SK-N-SH (cell line): ENCODE measurements around the gene SLC24A4.

Experiments
- ELF1 ChIP-seq: IDR thresholded peaks from 2 replicates; pipeline ENCODE4 v1.4.0; 2012
- EZH2phosphoT487 ChIP-seq: fragments of 200-600 bp; sonication (generic); IDR thresholded peaks from 2 replicates; pipeline ENCODE4 v1.6.1; 2017; ENCODE audit warnings: low read depth, mixed run types, mild to moderate bottlenecking, antibody characterized with exemption, moderate library complexity, borderline replicate concordance
- RAD21 ChIP-seq: IDR thresholded peaks from 2 replicates; pipeline ENCODE4 v1.6.1; 2012; ENCODE audit warnings: mild to moderate bottlenecking, low read length
- TEAD4 ChIP-seq: IDR thresholded peaks from 2 replicates; pipeline ENCODE4 v1.4.0; 2012; ENCODE audit warnings: mild to moderate bottlenecking, borderline replicate concordance; ENCODE audit not compliant: insufficient read depth
- YY1 ChIP-seq: IDR thresholded peaks from 2 replicates; pipeline ENCODE4 v1.4.0; 2012; ENCODE audit warnings: low read depth, mild to moderate bottlenecking
- TF ChIP-seq, protein P1 (sequence below): fragments of 200-600 bp; sonication (generic); IDR thresholded peaks from 2 replicates; pipeline ENCODE4 v1.6.1; 2017; ENCODE audit warnings: antibody characterized with exemption, mild to moderate bottlenecking, moderate library complexity
- TF ChIP-seq, protein P2 (sequence below): fragments of 150-350 bp; IDR thresholded peaks from 2 replicates; pipeline ENCODE4 v1.6.1; 2017; ENCODE audit warnings: antibody characterized with exemption, low read length, low read depth, borderline replicate concordance
- TF ChIP-seq, protein P3 (sequence below): IDR thresholded peaks from 2 replicates; pipeline ENCODE4 v1.4.0; 2012; ENCODE audit warnings: low read depth

DNA sequence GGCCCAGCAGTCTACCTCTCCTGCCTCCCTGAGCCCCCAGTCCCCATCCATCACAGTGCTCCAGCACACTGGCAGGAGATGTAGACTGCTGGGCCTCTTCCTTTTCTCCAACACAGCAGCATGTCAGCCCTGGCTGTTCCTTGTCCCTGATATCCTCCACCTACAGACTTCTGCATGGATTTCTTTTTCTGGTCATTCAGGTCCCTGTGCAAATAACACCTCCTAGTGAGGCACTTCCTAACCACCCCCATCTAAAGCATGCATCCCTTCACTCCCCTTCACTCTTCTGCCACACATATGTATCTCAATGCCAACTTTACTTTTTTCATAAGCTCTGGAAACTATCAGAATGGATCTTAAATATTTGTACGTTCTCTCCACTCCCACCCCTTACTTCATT lies 81.5 kb downstream of the SLC24A4 start:
- TF ChIP-seq, protein P1, sequence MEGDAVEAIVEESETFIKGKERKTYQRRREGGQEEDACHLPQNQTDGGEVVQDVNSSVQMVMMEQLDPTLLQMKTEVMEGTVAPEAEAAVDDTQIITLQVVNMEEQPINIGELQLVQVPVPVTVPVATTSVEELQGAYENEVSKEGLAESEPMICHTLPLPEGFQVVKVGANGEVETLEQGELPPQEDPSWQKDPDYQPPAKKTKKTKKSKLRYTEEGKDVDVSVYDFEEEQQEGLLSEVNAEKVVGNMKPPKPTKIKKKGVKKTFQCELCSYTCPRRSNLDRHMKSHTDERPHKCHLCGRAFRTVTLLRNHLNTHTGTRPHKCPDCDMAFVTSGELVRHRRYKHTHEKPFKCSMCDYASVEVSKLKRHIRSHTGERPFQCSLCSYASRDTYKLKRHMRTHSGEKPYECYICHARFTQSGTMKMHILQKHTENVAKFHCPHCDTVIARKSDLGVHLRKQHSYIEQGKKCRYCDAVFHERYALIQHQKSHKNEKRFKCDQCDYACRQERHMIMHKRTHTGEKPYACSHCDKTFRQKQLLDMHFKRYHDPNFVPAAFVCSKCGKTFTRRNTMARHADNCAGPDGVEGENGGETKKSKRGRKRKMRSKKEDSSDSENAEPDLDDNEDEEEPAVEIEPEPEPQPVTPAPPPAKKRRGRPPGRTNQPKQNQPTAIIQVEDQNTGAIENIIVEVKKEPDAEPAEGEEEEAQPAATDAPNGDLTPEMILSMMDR = no peak
- TF ChIP-seq ELF1 = no peak
- no peak for TF ChIP-seq YY1
- TF ChIP-seq RAD21 = no peak
- no peak for TF ChIP-seq TEAD4
- TF ChIP-seq, protein P2, sequence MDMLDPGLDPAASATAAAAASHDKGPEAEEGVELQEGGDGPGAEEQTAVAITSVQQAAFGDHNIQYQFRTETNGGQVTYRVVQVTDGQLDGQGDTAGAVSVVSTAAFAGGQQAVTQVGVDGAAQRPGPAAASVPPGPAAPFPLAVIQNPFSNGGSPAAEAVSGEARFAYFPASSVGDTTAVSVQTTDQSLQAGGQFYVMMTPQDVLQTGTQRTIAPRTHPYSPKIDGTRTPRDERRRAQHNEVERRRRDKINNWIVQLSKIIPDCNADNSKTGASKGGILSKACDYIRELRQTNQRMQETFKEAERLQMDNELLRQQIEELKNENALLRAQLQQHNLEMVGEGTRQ = no peak
- TF ChIP-seq EZH2phosphoT487 = no peak
- TF ChIP-seq, protein P3, sequence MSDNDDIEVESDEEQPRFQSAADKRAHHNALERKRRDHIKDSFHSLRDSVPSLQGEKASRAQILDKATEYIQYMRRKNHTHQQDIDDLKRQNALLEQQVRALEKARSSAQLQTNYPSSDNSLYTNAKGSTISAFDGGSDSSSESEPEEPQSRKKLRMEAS = no peak
